Esophagus squamous epithelium (tissue), 5 donors: ENCODE data around the gene MYL2. TPM values are rescaled to one million over a fixed set of nuclear protein-coding genes. Genes with fewer than 3 reads are reported as not detected.

Experiments used
- DNase-seq: peaks from one replicate; lab custom pipeline; 2025; lab: John Stamatoyannopoulos, UW
- H3K27ac ChIP-seq, 4 donors: fragments of 200-600 bp; sonication (generic); one replicate each; pipeline ENCODE4 v1.5.1; 2016 to 2019; ENCODE audit warnings: mild to moderate bottlenecking in 1 of 4
- H3K27me3 ChIP-seq, 4 donors: fragments of 200-600 bp; sonication (generic); 1 replicate in 3 of 4; 2 replicates in 1 of 4; pipeline versions ENCODE4 v1.5.1 to v1.6.0; 2017 to 2021; ENCODE audit warnings: antibody characterized with exemption in 1 of 4
- H3K36me3 ChIP-seq, 3 donors: fragments of 200-600 bp; sonication (generic); one replicate each; pipeline ENCODE4 v1.5.1; 2016 to 2019
- H3K4me1 ChIP-seq, 3 donors: fragments of 200-600 bp; sonication (generic); one replicate each; pipeline ENCODE4 v1.5.1; 2017 to 2019
- H3K4me3 ChIP-seq, 4 donors: fragments of 200-600 bp; sonication (generic); 1 replicate in 3 of 4; 2 replicates in 1 of 4; pipeline ENCODE4 v1.5.1; 2016 to 2019; ENCODE audit warnings: mild to moderate bottlenecking in 2 of 4, moderate library complexity in 1 of 4
- H3K9me3 ChIP-seq, 3 donors: fragments of 200-600 bp; sonication (generic); one replicate each; pipeline ENCODE4 v1.5.1; 2016 to 2019
- POLR2A ChIP-seq, 4 donors: fragments of 450-650 bp; IDR thresholded peaks; one replicate each; pipeline ENCODE4 v1.6.1; 2017; ENCODE audit warnings: antibody characterized with exemption in 4 of 4, mild to moderate bottlenecking in 4 of 4, moderate library complexity in 3 of 4
- WGBS, 2 donors: methylation state at CpG; one replicate each; pipeline ENCODE4 v1.1.5; 2018; 5-methylcytosine and 5-hydroxymethylcytosine counted together
- intact Hi-C: fragments of 100-400 bp; cut with DNase I; formaldehyde crosslinking; loops from one replicate; pipeline ENCODE4 v1.15.0; 2022
- total RNA-seq, 4 donors: library from RNA; depleted of rRNA; stranded (reverse); fragments of >200 nt; gene quantifications; one replicate each; pipeline ENCODE4 v1.1.0, GENCODE V29; 2016
- TF ChIP-seq, protein P1 (sequence below), 6 experiments: fragments of 450-650 bp in 4 of 6; fragments of 200-600 bp in 2 of 6; sonication (generic) in 2 of 6; IDR thresholded peaks; one replicate each; pipeline ENCODE4 v1.5.1; 2016 to 2019; ENCODE audit warnings: antibody characterized with exemption in 6 of 6, mild to moderate bottlenecking in 4 of 6, moderate library complexity in 4 of 6
- donor health status: DM: yes; HTN: yes; CAD: no.

Gene MYL2
- total RNA-seq, 4 donors from 2014 or later: not detected

DNA sequence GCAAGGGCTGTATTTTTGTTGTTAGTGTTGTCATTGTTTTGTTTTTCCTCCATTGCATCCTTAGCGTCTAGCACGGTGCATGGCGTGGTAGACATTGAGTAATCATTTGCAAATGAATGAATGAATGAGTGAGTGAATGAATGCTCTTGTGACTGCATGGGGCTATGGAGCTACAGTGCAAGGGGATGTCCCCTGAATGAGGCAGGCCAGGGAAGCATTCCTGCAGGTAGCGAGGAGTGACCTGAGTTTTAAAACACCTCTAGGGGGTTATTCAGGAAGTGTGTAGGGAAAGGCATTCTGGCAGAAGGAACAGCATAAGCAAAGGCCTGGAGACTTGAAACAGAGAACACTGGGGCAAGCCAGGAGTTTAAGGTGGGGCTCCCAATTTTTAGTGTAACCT, 16.9 kb downstream of the MYL2 start:
- Histone ChIP-seq H3K9me3 (no peaks in the 10 kb centered on the region), H3K4me1 (no peaks in the 10 kb centered on the region), H3K4me3 (no peak overlapping the region), H3K27ac (no peak overlapping the region), H3K27me3 (peaks cover 0 to 4% (median 0%) of the 10 kb centered on the region in 4 donors), H3K36me3 (no peaks in the 10 kb centered on the region)
- DNase-seq: no peak
- 93 to 95% methylated on average over 4 of the region's 4 CpGs for WGBS, 2 donors
- TF ChIP-seq, protein P1, sequence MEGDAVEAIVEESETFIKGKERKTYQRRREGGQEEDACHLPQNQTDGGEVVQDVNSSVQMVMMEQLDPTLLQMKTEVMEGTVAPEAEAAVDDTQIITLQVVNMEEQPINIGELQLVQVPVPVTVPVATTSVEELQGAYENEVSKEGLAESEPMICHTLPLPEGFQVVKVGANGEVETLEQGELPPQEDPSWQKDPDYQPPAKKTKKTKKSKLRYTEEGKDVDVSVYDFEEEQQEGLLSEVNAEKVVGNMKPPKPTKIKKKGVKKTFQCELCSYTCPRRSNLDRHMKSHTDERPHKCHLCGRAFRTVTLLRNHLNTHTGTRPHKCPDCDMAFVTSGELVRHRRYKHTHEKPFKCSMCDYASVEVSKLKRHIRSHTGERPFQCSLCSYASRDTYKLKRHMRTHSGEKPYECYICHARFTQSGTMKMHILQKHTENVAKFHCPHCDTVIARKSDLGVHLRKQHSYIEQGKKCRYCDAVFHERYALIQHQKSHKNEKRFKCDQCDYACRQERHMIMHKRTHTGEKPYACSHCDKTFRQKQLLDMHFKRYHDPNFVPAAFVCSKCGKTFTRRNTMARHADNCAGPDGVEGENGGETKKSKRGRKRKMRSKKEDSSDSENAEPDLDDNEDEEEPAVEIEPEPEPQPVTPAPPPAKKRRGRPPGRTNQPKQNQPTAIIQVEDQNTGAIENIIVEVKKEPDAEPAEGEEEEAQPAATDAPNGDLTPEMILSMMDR (IDR thresholded peaks at IDR 0.05): no peak
- no peak for TF ChIP-seq POLR2A (IDR thresholded peaks at IDR 0.05)
- intact Hi-C loops: no loop called here

DNA sequence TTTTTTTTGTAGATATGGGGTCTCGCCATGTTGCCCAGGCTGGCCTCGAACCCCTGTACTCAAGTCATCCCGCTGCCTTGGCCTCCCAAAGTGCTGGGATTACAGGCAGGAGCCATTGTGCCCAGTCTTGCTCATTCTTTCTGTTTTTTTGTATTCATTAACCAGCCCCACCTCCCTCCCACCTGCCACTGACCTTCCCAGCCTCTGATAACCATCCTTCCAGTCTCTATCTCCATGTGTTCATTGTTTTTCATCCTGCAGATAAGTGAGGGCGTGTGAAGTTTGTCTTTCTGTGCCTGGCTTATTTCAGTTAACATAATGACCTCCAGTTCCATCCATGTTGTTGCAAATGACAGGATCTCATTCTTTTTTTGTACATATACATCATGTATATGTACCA, 19.0 kb downstream of the MYL2 start:
- no peak for DNase-seq
- H3K9me3 ChIP-seq: no peaks in the 10 kb centered on the region
- H3K4me1 ChIP-seq: peaks cover 0 to 6% (median 0%) of the 10 kb centered on the region in 3 donors
- WGBS, 2 donors: 78 to 86% methylated on average over 4 of the region's 4 CpGs
- intact Hi-C loops: no loop called here
- no peak overlapping the region for H3K4me3 ChIP-seq
- no peak for TF ChIP-seq POLR2A (IDR thresholded peaks at IDR 0.05)
- TF ChIP-seq, protein P1 (IDR thresholded peaks at IDR 0.05): no peak
- no peaks in the 10 kb centered on the region for H3K36me3 ChIP-seq
- no peak overlapping the region for H3K27ac ChIP-seq
- no peaks in the 10 kb centered on the region for H3K27me3 ChIP-seq

- Histone ChIP-seq H3K4me1 (peaks cover 6 to 29% (median 6%) of the 10 kb centered on the region in 3 donors), H3K4me3 (no peak overlapping the region), H3K36me3 (no peaks in the 10 kb centered on the region), H3K27ac (no peak overlapping the region), H3K9me3 (no peaks in the 10 kb centered on the region), H3K27me3 (peaks cover 0 to 17% (median 0%) of the 10 kb centered on the region in 4 donors)
- DNase-seq: no peak
- intact Hi-C loops: no loop called here
- TF ChIP-seq, protein P1 (IDR thresholded peaks at IDR 0.05): no peak
- TF ChIP-seq POLR2A (IDR thresholded peaks at IDR 0.05): no peak
- WGBS, 2 donors: 35 to 54% methylated on average over 2 to 3 of the region's 3 CpGs
Observed at GRCh38 chr12:110896559-110896958, 23.8 kb downstream of the MYL2 start.

GRCh38 chr12:110893956-110894355, 26.4 kb downstream of the MYL2 start:
- TF ChIP-seq, protein P1 (IDR thresholded peaks at IDR 0.05): no peak
- no peak for TF ChIP-seq POLR2A (IDR thresholded peaks at IDR 0.05)
- H3K36me3 ChIP-seq: no peaks in the 10 kb centered on the region
- no peaks in the 10 kb centered on the region for H3K9me3 ChIP-seq
- no peak overlapping the region for H3K27ac ChIP-seq
- peaks cover 0 to 17% (median 0%) of the 10 kb centered on the region in 4 donors for H3K27me3 ChIP-seq
- no peak overlapping the region for H3K4me3 ChIP-seq
- peaks cover 6 to 29% (median 6%) of the 10 kb centered on the region in 3 donors for H3K4me1 ChIP-seq
- 81 to 92% methylated on average over 3 of the region's 3 CpGs for WGBS, 2 donors
- no peak for DNase-seq
- intact Hi-C loops: loop anchor here (5.0 kb wide), 1 partner anchor 418 kb away; no protein-coding TSS in a partner anchor

GRCh38 chr12:110889361-110889760, 31.0 kb downstream of the MYL2 start:
- H3K4me1 ChIP-seq: peaks cover 0 to 15% (median 2%) of the 10 kb centered on the region in 3 donors
- no peaks in the 10 kb centered on the region for H3K9me3 ChIP-seq
- no peak for TF ChIP-seq POLR2A (IDR thresholded peaks at IDR 0.05)
- TF ChIP-seq, protein P1 (IDR thresholded peaks at IDR 0.05): no peak
- no peaks in the 10 kb centered on the region for H3K36me3 ChIP-seq
- intact Hi-C loops: no loop called here
- H3K4me3 ChIP-seq: no peak overlapping the region
- peaks cover 0 to 17% (median 0%) of the 10 kb centered on the region in 4 donors for H3K27me3 ChIP-seq
- no peak overlapping the region for H3K27ac ChIP-seq
- DNase-seq: no peak
- 86 to 88% methylated on average over 12 of the region's 12 CpGs for WGBS, 2 donors
